Fibroblast of skin of back (primary cell): ENCODE results near the gene MLST8.

Experiments used
- DNase-seq: peaks from one replicate; pipeline ENCODE4 v3.0.0-alpha.2; 2013

The MLST8 gene

DNA sequence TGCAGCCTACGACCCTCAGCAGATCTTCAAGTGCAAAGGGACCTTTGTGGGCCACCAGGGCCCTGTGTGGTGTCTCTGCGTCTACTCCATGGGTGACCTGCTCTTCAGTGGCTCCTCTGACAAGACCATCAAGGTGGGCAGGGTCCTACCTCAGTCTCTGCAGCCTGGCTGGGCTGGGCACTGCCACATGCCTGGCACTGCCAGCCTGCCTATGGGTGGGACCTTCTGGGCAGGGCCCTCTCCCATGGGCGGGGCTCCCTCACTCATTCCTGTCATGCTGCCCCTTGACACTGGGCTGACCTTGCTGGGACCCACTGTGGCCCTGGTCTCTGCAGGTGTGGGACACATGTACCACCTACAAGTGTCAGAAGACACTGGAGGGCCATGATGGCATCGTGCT lies 31.3 kb upstream of the MLST8 start:
- DNase-seq: no peak

GRCh38 chr16:2174396-2175131 lies 30.7 kb upstream of the MLST8 start:
- no peak for DNase-seq

- no peak for DNase-seq
Observed at GRCh38 chr16:2175454-2175853, 29.8 kb upstream of the MLST8 start.

- DNase-seq: no peak
Observed at GRCh38 chr16:2176047-2176446, 29.2 kb upstream of the MLST8 start.

DNA sequence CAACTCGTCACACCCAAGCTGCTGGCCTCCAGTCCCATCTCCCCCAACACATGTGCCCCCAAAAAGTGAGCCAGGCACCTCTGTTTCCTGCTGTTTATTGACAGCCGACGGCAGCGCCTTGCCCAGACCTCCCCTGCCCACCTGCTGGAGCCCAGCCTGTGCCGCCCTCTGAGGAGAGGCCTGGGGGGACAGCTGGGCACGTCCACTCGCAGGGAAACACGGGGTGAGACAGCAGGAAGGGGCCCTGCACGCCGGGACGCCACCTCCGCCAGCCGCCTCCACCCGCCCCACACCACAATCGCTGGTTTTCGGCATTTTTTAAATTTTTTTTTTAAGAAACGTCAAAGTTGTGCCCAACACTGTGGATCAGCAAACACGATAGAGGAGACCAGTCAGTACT lies 28.2 kb upstream of the MLST8 start:
- no peak for DNase-seq

- no peak for DNase-seq
Observed at GRCh38 chr16:2177561-2177960, 27.7 kb upstream of the MLST8 start.

DNA sequence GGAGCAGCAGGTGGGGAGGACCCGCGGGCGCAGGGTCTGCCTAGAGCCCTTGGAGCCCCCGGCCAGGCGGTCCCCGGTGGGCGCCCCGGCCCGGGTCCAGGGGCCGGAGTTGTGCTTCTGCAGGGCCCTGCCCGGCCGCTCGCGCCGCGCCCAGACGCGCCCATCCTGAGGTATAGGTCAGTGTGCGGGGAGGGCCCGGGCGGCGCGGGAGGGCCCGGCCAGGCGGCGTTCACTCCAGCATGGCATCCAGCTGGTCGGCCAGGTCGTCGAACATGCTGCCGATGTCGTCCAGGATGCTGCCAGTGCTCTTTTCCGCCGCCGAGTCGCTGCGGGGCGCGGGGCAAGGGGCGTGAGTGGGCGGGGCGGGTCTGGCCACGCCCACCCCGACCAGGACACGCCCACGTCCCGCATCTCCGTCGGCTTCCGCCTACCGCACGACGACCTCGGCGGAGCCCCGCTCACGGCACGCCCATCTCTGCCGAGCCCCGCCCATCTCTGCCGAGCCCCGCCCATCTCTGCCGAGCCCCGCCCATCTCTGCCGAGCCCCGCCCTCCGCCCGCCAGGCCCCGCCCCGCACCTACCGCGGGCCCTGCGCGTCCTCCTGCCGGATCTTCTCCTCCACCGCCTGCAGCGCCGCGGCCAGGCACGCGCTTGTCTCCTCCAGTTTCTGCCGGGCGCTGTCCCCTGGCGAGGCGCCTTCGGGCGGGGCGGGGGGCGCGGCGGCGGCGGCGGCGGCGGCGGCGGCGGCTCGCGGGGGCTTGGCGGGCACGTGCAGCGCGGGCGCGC lies 26.7 kb upstream of the MLST8 start:
- peak; percentile 46 for DNase-seq

DNA sequence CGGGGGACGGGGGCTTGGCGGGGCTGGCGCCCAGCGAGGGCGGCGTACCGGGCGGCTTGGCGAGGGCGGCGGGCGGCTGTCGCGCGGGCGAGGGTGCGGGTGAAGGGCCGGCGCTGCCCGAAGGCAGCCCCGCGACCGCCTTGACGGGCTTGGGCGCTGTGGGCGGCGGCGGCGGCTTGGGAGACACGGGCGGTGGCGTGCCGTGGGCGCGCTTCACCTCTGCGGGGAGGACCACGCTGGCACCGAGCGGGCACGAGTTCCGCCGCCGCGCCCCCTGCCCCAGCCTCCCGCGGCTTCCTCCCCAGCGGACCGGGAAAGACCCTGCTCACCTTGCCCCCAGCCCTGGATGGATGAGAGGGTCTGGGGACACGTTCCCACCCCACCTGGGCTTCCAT lies 26.1 kb upstream of the MLST8 start:
- no peak for DNase-seq

DNA sequence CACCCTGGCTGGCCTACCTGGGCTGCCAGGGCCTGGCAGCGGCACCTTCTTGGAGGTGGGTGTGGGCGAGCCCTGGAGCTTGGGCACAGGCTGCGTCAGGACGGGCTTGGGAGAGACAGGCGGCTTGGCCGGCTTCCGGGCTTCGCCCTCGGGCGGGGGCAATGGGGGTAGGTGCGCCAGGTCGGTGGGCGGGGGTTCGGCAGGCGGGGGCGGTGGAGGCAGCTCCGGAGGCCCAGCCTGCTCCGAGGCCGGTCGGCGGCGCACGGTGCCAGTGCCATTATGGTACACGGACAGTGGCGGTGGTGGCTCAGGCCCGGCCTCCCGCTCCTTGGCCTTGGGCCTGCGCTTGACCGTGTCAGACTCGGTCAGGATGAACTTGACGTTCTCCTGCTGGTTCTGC lies 25.7 kb upstream of the MLST8 start:
- no peak for DNase-seq

DNA sequence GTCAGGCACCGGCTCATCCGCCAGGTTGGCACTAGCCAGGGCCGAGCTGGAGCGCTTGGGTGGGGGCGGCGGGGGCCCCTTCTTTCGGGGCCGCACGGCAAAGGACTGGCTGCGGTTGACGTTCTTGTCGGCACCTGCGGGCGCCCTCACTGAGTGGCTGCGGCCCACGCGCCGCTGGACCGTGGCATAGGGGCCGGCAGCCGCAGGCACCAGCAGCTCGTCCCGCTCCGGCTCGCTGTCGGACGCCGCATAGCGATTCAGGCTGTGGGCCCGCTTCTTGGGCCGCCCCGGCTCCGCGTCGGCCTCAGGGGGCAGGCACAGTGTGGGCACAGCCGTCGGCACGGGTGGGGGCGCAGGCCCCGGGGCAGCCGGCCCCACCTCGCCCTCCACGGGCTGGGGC lies 24.8 kb upstream of the MLST8 start:
- DNase-seq: no peak

DNA sequence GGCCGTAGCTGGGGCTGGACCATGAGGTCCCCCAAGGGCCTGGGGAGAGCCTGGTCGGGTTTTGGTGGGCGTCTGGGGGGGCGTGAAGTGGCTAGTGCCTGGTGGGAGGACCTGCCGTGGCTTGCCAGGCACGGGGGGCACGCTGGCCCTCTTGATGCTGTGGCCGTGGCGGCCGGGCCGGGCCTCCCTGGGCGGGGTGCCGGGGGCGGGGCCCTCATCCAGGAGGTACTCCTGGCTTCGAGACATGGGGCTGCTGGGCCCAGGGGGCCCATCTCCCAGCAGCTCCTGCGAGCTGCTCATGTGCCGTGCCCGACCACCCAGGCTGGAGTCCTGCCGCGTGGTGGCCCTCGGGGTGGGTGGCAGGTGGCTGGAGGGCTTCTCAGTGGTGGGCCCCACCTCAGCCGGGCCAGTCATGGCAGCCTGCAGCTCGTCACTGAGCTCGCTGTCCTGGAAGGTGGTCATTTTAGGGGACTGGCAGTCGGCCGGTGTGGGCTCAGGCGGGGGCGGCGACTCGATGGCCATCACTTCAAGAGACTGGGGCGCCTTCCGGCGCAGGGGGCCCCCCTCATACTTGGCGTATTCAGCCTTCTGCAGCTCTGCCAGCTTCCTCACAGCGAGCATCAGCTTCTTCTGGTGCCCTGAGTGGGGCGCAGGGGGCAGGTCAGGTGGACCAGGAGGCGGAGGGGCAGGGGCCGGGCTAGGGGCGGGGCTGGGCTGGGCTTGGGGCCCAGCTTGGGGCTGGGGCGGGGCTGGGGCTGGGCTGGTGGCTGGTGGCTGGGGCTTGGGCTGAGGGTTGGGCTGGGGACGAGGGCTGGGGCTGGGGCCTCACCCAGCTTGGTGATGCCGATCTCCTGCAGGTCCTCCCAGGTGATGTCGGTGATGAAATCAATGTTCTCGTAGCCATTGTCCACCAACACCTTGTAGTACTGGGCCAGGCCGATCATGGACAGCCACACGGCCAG lies 24.0 kb upstream of the MLST8 start:
- DNase-seq: no peak

DNA sequence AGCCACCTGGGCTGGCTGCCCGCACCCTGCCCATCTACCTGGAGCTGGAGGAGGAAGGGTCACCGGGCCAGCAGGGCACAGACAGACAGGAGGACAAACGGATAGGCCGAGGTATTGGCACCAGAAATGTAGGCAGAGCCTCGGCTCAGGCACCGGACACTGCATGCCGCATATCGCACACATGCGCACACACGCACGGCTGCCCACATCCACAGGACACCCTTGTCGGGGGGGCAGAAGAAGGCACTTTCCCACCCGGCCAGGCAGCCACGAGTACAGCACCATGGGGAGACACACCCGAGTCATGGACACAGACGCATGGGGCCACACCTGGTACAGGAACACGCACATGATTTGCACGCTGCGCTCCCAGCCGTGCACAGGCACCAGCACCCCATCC lies 23.3 kb upstream of the MLST8 start:
- DNase-seq: no peak

- no peak for DNase-seq
Observed at GRCh38 chr16:2183671-2184070, 21.6 kb upstream of the MLST8 start.

DNA sequence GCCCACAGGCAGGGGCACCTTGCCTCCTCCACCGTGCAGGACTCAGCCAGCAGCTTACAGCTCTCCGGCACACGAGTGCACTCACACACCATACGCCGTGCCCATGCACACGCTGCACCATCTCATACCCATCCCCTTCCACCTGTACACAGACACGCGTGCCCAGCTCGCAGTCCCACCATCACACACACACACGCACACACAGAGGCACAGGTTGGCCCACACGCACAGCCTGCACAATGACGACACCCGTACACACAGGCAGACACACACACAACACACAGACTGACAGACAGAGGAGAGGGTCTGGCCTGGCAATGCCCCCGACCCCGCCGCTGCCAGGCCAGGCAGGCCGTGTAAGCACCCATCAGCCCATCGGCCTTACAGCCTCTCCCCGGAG lies 20.9 kb upstream of the MLST8 start:
- DNase-seq: no peak

GRCh38 chr16:2184962-2185361 lies 20.3 kb upstream of the MLST8 start:
- no peak for DNase-seq

GRCh38 chr16:2186064-2186463 lies 19.2 kb upstream of the MLST8 start:
- DNase-seq: no peak

DNA sequence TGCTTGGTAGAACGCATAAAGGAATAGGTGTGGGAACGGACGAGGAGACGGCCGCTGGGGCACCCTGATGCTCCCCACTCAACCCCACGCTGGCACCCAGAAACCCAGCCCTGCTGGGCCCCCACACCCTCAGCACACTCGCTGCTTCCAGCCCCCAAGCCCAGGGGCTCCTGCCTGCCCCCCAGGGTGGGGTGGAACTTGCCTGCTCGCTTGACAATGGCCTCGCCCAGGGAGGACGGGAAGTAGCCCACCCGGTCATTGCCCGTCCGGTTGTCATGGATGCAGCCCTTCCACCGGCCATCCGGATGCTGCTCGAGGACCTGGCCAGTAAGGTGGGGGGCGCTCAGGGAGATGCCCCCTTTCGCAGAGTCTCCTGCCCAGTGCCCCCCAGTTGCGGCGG lies 18.7 kb upstream of the MLST8 start:
- no peak for DNase-seq

- no peak for DNase-seq
Observed at GRCh38 chr16:2187212-2187611, 18.0 kb upstream of the MLST8 start.

DNA sequence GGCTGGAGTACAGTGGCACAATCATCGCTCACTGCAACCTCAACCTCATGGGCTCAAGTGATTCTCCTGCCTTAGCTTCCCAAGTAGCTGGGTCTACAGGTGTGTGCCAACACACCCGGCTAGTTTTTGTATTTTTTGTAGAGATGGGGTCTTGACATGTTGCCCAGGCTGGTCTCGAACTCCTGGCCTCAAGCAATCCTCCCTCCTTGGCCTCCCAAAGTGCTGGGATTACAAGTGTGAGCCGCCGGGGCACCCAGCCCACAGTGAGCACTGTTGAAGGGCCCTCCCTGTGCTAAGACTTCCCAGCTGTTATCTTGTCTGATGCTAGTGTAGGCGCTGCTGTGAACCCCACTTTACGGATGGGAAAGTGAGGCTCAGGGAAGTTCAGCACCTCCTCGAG lies 16.9 kb upstream of the MLST8 start:
- no peak for DNase-seq

DNA sequence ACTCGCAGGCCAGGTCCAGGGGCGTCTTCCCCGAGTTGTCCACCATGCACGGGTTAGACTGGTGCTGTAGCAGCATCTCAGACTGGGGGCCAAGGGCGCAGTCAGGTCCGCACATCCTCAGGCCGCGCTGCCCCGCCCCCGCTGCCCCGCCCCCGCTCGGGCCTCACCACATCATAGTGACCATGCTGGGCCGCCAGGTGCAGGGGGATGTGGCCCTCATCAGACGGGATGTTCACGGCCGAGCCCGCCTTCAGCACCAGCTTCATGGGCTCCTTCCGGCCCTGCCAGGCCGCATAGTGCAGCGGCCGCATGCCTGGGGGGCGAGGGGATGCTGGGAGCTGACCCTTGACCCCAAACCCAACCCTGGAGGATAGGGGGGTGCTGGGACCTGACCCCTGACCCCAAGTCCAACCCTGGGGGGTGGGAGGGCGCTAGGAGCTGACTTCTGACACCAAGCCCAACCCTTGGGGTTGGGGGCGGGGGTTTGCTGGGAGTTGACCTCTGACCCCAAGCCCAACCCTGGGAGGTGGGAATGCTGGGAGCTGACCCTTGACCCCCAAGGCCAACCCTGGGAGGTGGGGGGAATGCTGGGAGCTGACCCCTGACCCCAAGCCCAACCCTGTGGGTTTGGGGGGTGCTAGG lies 15.9 kb upstream of the MLST8 start:
- DNase-seq: no peak

- DNase-seq: no peak
Observed at GRCh38 chr16:2190002-2190658, 15.1 kb upstream of the MLST8 start.
